Muscle of arm (tissue), 14 donors: ENCODE data around the gene CSGALNACT2. TPM values are rescaled to one million over a fixed set of nuclear protein-coding genes. Genes with fewer than 3 reads are reported as not detected.
"Not testable (repeated sequence)": the region's sequence is repeated elsewhere in the genome, so short reads cannot be mapped to it uniquely, and the experiment has no call there.

ENCODE experiments used
- DNase-seq: peaks from one replicate; pipeline ENCODE4 v3.0.0-alpha.2; 2013
- long read RNA-seq, 11 donors: transcript quantifications; one replicate each; lab custom pipeline, GENCODE V29; 2026
- polyA plus RNA-seq, 12 donors: library from polyadenylated mRNA; unstranded; fragments of 120-200 nt; gene quantifications; one replicate each; pipeline ENCODE4 v1.2.1, GENCODE V29; 2013; ENCODE audit not compliant: insufficient read length in 12 of 12

Gene CSGALNACT2
- polyA plus RNA-seq: 10 to 100 TPM in 11 of 12 donors, not detected in 1; 21.1 to 41.0 (median 32.1) TPM
- long read RNA-seq, donor 1, partial matches to known transcripts: 0 of 1 reads
- long read RNA-seq, donor 1, other reads (novel, unspliced or antisense): 0 of 1 reads
- long read RNA-seq, donor 2, partial matches to known transcripts: 8 of 11 reads
- long read RNA-seq, donor 2, other reads (novel, unspliced or antisense): 0 of 11 reads
- long read RNA-seq, donor 3, partial matches to known transcripts: 0 of 2 reads
- long read RNA-seq, donor 3, other reads (novel, unspliced or antisense): 0 of 2 reads
- long read RNA-seq, donor 4, partial matches to known transcripts: 0 of 2 reads
- long read RNA-seq, donor 4, other reads (novel, unspliced or antisense): 0 of 2 reads
- long read RNA-seq, donor 5: 0 reads
- long read RNA-seq, donor 6, partial matches to known transcripts: 0 of 4 reads
- long read RNA-seq, donor 6, other reads (novel, unspliced or antisense): 0 of 4 reads
- long read RNA-seq, donor 7, partial matches to known transcripts: 0 of 1 reads
- long read RNA-seq, donor 7, other reads (novel, unspliced or antisense): 0 of 1 reads
- long read RNA-seq, donor 8, partial matches to known transcripts: 0 of 2 reads
- long read RNA-seq, donor 8, other reads (novel, unspliced or antisense): 0 of 2 reads
- long read RNA-seq, donor 9, partial matches to known transcripts: 0 of 3 reads
- long read RNA-seq, donor 9, other reads (novel, unspliced or antisense): 0 of 3 reads
- long read RNA-seq, donor 10, transcript CSGALNACT2-201 (8 exons, 3,730 nt): major isoform, 5 of 15 reads
- long read RNA-seq, donor 10, partial matches to known transcripts: 10 of 15 reads
- long read RNA-seq, donor 10, other reads (novel, unspliced or antisense): 0 of 15 reads
- long read RNA-seq, donor 11, partial matches to known transcripts: 0 of 4 reads
- long read RNA-seq, donor 11, other reads (novel, unspliced or antisense): 0 of 4 reads

- peak; percentile 90 for DNase-seq
Measured at GRCh38 chr10:43138021-43138756, at the start of gene CSGALNACT2. TSS of gene CSGALNACT2 (plus strand) at chr10:43138445. CDS start at chr10:43155150, 16,705 bp downstream.

- no peak for DNase-seq
Measured at GRCh38 chr10:43089519-43089918, 48.7 kb upstream of the CSGALNACT2 start.

- DNase-seq: no peak
Measured at GRCh38 chr10:43090188-43090587, 48.1 kb upstream of the CSGALNACT2 start.

GRCh38 chr10:43090664-43091063 is 47.6 kb upstream of the CSGALNACT2 start:
- no peak for DNase-seq

GRCh38 chr10:43091846-43092245 is 46.4 kb upstream of the CSGALNACT2 start:
- DNase-seq: no peak

- no peak for DNase-seq
Measured at GRCh38 chr10:43093423-43094076, 44.7 kb upstream of the CSGALNACT2 start.

- no peak for DNase-seq
Measured at GRCh38 chr10:43094085-43094484, 44.2 kb upstream of the CSGALNACT2 start.

- not testable (repeated sequence) for DNase-seq
Measured at GRCh38 chr10:43099339-43099738, 38.9 kb upstream of the CSGALNACT2 start.

- DNase-seq: no peak
Measured at GRCh38 chr10:43099928-43100327, 38.3 kb upstream of the CSGALNACT2 start.

GRCh38 chr10:43100366-43100765 is 37.9 kb upstream of the CSGALNACT2 start:
- no peak for DNase-seq

- DNase-seq: no peak
Measured at GRCh38 chr10:43102063-43102828, 36.0 kb upstream of the CSGALNACT2 start.

- peak; percentile 74 for DNase-seq
Measured at GRCh38 chr10:43105102-43105955, 32.9 kb upstream of the CSGALNACT2 start.

- no peak for DNase-seq
Measured at GRCh38 chr10:43105956-43106229, 32.4 kb upstream of the CSGALNACT2 start.

GRCh38 chr10:43106256-43107091 is 31.8 kb upstream of the CSGALNACT2 start:
- no peak for DNase-seq

- no peak for DNase-seq
Measured at GRCh38 chr10:43108951-43109350, 29.3 kb upstream of the CSGALNACT2 start.

- DNase-seq: no peak
Measured at GRCh38 chr10:43109671-43110249, 28.5 kb upstream of the CSGALNACT2 start.

GRCh38 chr10:43110338-43111071 is 27.7 kb upstream of the CSGALNACT2 start:
- DNase-seq: no peak

GRCh38 chr10:43111101-43111500 is 27.1 kb upstream of the CSGALNACT2 start:
- DNase-seq: no peak
